CD4-positive, alpha-beta T cell treated with Interleukin-6 for 4 hours (primary cell): ENCODE measurements around the gene C19orf44.
"Not testable (repeated sequence)": the region's sequence is repeated elsewhere in the genome, so short reads cannot be mapped to it uniquely, and the experiment has no call there.

Experiments
- DNase-seq: peaks from one replicate; pipeline ENCODE4 v3.0.0-alpha.2; 2020; ENCODE audit warnings: mixed read lengths

C19orf44 gene

GRCh38 chr19:16470541-16470910 is 25.7 kb upstream of the C19orf44 start:
- no peak for DNase-seq

DNA sequence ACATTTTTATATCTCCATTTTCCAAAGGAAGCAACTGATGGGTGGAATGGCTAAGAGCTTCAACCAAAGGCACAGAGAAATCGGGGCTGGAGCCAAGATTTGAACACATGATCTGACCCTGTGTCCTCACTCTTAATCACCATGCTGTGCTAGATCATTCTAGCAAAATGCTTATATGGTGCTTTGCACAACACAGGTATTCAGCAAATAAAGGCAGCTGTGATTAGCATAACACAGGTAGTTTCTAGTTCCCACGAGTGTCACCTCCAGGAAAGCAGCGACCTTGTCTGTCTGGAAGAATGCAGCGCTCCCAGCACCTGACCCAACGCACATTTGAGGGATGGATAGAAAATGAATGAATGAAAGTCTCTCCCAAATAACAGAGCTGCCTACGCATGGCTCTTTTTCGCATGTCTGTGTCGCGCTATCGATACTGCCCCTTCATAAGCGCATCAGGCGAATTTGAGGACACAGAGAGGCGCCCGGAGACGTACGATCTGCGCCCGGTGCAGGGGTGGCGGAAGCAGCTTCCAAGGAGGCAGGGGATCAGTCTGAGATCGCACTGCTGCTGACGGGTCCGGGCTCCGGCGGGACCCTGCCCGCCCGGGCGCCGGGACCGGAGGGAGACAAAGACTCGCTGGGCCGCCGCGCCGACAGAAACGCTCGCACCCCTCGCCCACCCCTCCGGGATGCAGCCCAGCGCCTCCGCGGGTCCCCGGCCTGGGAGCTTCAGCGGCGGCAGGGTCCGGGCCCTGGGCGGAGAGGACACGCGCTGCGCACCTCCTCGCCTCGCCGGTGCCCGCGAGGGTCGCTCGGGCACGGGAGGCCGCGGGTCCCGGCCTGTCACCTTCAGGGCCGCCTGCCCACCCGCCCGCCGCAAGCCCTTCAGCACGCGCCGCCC is 25.0 kb upstream of the C19orf44 start:
- peak; percentile 27 for DNase-seq

DNA sequence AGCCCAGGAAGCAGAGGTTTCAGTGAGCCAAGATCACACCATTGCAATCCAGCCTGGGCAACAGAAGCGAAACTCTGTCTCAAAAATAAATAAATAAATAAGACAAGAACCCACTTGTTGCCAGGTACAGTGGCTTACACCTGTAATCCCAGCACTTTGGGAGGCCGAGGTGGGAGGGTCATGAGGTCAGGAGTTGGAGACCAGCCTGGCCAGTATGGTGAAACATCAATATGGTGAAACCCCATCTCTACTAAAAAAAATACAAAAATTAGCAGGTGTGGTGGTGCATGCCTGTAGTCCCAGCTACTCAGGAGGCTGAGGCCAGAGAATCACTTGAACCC is 23.7 kb upstream of the C19orf44 start:
- not testable (repeated sequence) for DNase-seq

GRCh38 chr19:16472992-16473391 is 23.2 kb upstream of the C19orf44 start:
- DNase-seq = no peak

DNA sequence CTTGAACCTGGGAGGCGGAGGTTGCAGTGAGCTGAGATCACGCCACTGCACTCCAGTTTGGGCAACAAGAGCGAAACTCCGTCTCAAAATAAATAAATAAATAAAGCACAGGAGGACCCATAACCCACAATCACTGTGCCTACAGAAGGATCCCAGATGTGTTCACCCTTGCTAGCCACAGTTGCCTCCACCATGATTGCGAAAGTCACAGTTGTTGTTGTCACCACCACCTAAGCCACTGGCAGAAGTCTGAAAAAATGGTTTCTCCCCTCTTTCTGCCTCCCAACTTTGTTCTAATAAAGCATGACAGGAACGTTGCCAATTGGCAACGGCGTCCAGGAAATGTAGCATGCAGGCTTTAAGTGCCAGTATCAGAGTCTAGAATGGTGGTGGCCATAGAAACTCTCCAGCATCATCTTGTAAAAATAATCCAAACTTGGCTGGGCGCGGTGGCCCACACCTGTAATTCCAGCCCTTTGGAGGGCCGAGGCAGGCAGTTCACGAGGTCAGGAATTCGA is 22.3 kb upstream of the C19orf44 start:
- DNase-seq = no peak

- DNase-seq = no peak
These were observed 19.8 kb upstream of the C19orf44 start for GRCh38 chr19:16476401-16476800.

DNA sequence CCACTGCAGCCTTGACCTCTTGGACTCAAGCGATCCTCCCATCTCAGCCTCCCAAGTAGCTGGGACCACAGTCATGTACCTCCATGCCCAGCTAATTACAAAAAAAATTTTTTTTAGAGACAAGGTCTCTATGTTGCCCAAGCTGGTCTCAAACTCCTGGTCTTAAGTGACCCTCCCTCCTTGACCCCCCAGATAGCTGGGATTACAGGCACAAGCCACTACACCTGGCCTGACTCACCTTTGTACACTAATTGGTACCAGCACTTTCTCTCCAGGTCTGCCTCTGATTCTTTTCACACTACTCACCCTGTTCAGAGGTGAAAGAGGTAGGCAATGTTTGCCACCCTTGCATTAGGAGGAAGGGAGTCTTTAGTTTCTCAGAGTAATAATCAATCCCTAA is 18.9 kb upstream of the C19orf44 start:
- no peak for DNase-seq

DNA sequence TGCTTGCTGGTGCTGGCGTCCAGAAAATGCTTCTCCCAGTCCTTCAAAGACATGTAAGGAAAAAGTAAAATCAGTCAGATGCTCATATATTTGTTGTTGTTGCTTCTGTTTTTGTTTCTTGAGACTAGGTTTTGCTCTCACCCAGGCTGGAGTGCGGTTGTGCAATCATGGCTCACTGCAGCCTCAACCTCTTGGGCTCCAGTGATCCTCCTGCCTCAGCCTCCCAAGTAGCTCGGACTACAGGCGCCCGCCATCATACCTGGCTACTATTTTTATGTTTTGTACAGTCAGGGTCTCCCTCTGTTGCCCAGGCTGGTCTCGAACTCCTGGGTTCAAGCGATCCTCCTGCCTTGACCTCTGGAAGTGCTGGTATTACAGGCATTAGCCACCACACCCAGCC is 13.4 kb upstream of the C19orf44 start:
- no peak for DNase-seq

- DNase-seq = not testable (repeated sequence)
These were observed 9.7 kb upstream of the C19orf44 start for GRCh38 chr19:16486476-16486875.

DNA sequence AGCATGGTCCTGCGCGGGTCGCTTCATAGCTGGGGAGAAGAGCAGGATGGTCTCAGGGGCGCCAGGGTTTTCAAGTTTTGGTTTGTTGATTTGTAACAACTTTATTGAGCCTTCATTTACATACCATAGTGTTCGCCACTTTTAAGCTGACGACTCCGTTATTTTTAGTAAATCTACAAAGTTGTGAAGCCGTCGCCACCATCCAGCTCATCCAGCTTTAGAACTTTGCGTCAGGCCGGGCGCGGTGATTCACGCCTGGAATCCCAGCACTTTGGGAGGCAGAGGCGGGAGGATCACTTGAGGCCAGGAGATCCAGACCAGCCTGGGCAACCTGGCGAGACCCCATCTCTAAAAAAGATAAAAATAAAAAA is 404 bp downstream of the C19orf44 start:
- DNase-seq = no peak

DNA sequence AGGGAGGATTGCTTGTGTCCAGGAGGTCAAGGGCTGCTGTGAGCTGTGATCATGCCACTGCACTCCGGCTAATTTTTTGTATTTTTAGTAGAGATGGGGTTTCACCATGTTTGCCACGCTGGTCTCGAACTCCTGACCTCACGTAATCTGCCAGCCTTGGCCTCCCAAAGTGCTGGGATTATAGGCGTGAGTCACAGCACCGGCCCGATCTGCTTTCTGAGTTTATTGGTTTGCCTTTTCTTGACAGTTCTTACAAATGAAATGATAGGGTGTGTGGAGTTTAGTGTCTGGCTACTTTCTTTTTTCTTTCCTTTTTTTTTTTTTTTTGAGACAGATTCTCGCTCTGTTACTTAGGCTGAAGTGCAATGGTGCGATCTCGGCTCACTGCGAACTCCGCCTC is 848 bp downstream of the C19orf44 start:
- DNase-seq = no peak

DNA sequence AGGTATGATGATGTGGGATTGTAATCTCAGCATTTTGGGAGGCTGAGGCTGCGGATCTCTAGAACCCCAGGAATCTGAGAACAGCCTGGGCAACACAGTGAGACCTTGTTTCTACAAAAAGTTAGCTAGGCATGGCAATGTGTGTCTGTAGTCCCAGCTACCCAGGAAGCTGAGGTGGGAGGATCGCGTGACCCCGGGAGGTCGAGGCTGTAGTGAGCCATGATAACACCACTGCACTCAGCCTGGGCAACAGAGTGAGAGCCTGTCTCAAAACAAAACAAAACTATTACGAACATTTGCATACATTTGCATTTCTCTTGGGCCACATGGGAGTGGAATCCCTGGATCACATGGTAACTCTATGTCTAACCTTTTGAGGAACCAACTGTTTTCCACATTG is 1.6 kb downstream of the C19orf44 start:
- no peak for DNase-seq

GRCh38 chr19:16504271-16504670 is 8.1 kb downstream of the C19orf44 start:
- DNase-seq = no peak

- not testable (repeated sequence) for DNase-seq
These were observed 10.0 kb downstream of the C19orf44 start for GRCh38 chr19:16506161-16506560.

DNA sequence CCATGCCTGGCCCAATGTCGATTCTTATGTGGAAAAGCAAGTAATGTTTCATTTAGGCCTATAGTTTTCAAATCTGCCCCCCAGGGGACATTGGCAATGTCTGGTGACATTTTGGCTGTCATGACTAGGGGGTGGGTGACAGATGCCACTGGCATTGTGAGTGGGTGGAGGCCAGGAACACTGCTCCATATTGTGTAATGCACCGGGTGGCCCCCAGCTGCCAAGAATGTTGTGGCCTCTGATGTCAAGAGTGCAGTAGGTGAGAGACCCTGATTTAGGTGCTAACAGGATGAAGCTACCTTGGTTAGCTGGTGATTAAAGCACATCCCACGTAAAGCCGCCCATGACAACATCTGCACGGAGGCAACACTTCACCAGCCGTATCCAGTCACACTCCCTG is 10.8 kb downstream of the C19orf44 start:
- no peak for DNase-seq

- DNase-seq = no peak
These were observed 12.4 kb downstream of the C19orf44 start for GRCh38 chr19:16508546-16508945.

DNA sequence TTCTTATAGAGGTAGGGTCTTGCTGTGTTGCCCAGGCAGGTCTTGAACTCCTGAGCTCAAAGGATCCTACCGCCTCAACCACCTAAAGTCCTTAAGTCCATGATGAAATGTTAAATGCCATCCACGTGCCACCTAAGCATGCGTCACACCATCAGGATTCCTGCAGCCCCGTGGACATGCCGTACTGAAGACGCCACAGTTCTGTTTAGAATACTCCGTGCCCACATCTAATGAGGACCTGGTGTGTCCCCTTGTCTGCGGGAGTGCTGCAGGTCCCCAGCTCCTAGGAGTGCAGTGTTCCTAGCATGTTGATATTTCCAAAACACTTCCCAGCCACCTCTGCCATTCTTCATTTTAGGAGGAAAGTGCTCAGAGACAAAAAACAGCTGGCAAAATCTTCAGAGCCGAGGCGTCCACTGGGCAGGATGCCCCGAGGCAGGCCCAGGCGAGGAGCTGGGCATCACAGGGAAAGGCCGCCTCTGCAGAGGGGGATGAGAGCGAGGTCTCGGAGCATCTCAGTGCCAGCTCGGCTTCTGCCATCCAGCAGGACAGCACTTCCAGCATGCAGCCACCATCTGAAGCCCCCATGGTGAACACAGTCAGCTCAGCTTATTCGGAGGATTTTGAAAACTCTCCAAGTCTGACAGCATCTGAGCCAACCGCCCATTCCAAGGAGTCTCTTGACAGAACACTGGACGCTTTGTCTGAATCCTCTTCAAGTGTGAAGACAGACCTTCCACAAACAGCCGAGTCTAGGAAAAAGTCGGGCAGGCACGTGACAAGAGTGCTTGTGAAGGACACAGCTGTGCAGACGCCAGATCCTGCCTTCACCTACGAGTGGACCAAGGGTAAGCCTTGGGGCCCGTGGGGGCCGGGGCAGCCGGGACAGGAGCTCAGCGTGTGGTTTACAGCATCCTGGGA is 13.2 kb downstream of the C19orf44 start:
- DNase-seq = no peak

- DNase-seq = not testable (repeated sequence)
These were observed 16.4 kb downstream of the C19orf44 start for GRCh38 chr19:16512611-16513010.

DNA sequence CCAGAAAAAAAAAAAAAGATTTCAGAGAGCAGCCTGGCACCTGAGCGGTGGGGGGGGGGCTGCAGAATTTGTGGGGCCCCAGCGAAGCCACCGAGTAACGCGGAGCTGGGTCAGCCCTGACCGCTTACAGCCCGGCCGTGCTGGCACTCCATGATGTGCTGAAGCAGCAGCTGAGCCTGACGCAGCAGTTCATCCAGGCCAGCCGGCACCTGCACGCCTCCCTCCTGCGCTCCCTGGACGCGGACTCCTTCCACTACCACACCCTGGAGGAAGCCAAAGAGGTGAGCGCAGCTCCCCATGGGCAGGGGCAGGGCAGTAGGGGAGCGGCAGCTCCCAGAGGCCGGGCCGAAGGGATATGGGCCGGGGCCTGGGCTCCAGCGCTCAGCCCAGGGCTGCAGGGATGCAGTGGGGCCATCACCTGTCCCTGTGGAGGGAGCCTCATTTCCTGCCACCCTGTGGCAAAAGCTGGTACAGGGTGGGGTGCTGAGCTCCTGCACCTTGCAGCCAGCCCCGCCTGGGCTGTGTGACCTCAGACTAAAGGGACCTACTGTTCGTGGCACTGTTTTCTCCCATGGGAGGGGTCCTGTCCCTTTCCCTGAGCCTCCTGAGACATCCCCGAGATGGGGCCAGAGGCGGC is 18.3 kb downstream of the C19orf44 start:
- no peak for DNase-seq

- DNase-seq = no peak
These were observed 20.2 kb downstream of the C19orf44 start for GRCh38 chr19:16516381-16516780.

- DNase-seq = no peak
These were observed 20.9 kb downstream of the C19orf44 start for GRCh38 chr19:16516923-16517610.

DNA sequence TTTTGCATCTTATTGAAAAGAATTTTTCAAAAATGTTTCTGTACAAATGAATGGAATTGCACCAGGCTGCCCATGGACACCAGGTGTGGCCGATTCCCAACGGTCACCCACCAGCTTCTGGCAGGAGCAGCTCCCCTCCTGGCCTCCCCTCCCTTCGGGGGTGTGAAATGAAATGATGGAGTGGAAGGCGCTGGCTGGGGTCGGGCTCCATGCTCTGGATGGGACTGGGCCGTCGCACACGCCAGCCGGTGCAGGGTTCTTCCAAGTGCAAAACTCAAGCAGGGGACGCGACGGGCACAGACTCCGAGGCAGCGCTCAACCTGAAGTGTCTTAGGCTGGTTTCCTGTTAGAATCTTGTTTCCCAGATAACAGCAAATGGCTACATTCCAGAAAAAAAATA is 21.9 kb downstream of the C19orf44 start:
- DNase-seq = no peak
